Activated CD4-positive, alpha-beta T cell treated with anti-CD3 and anti-CD28 coated beads, Interleukin-2, amount 10 ng/mL, durations not matched to agents 24 days and 14 days (primary cell): Measurements from ENCODE around the gene ARHGEF12. TPM values are rescaled to one million over a fixed set of nuclear protein-coding genes. Genes with fewer than 3 reads are reported as not detected.

Experiments
- DNase-seq: peaks from one replicate; pipeline ENCODE4 v3.0.0; 2022
- H3K27ac Mint-ChIP-seq: one replicate; pipeline ENCODE4 v1.8.0; 2022; ENCODE audit warnings: mild to moderate bottlenecking, mixed read lengths
- H3K27me3 Mint-ChIP-seq: one replicate; pipeline ENCODE4 v1.8.0; 2022; ENCODE audit warnings: mixed read lengths
- H3K36me3 Mint-ChIP-seq: one replicate; pipeline ENCODE4 v1.8.0; 2022; ENCODE audit warnings: low read depth, mild to moderate bottlenecking, mixed read lengths
- H3K4me1 Mint-ChIP-seq: one replicate; pipeline ENCODE4 v1.8.0; 2021; ENCODE audit warnings: mixed read lengths
- H3K4me3 Mint-ChIP-seq: one replicate; pipeline ENCODE4 v1.8.0; 2022; ENCODE audit warnings: mild to moderate bottlenecking, moderate library complexity, mixed read lengths
- H3K9me3 Mint-ChIP-seq: one replicate; pipeline ENCODE4 v1.8.0; 2021; ENCODE audit warnings: mixed read lengths
- intact Hi-C: fragments of 100-400 bp; cut with micrococcal nuclease; formaldehyde crosslinking; loops from one replicate; pipeline ENCODE4 v1.15.1; 2023
- total RNA-seq: library from RNA; stranded (reverse); gene quantifications from 2 replicates; pipeline ENCODE4 v1.2.3, GENCODE V29; 2022

ARHGEF12 gene
- total RNA-seq, 1 donor from 2014 or later = 20.3 TPM

GRCh38 chr11:120329556-120329955 lies 6.7 kb upstream of the ARHGEF12 start:
- Mint-ChIP-seq H3K27me3 (peaks cover 57% of the 10 kb centered on the region), H3K4me1 (peaks cover 8% of the 10 kb centered on the region), H3K4me3 (no peak overlapping the region), H3K9me3 (peaks cover 6% of the 10 kb centered on the region), H3K27ac (no peak overlapping the region), H3K36me3 (no peaks in the 10 kb centered on the region)
- intact Hi-C loops = no loop called here
- no peak for DNase-seq

DNA sequence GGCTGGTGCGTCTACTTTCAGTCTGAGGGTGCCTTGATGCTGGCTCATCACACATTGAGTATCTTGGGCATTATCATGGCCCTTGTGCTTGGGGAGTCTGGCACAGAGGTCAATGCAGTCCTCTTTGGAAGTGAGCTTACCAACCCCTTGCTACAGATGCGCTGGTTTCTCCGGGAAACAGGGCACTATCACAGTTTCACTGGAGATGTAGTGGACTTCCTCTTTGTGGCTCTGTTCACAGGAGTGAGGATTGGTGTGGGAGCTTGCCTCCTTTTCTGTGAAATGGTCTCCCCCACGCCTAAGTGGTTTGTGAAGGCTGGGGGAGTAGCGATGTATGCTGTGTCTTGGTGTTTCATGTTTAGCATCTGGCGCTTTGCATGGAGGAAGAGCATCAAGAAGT lies 6.2 kb upstream of the ARHGEF12 start:
- H3K27me3 Mint-ChIP-seq = peaks cover 54% of the 10 kb centered on the region
- peaks cover 7% of the 10 kb centered on the region for H3K4me1 Mint-ChIP-seq
- H3K9me3 Mint-ChIP-seq = peaks cover 6% of the 10 kb centered on the region
- no peak overlapping the region for H3K4me3 Mint-ChIP-seq
- DNase-seq = no peak
- no peak overlapping the region for H3K27ac Mint-ChIP-seq
- H3K36me3 Mint-ChIP-seq = no peaks in the 10 kb centered on the region
- intact Hi-C loops = loop anchor here (10.0 kb wide), 2 partner anchors 475 to 865 kb away; no protein-coding TSS in a partner anchor

GRCh38 chr11:120331301-120331996 lies 4.8 kb upstream of the ARHGEF12 start:
- Mint-ChIP-seq H3K9me3 (peaks cover 6% of the 10 kb centered on the region), H3K36me3 (no peaks in the 10 kb centered on the region), H3K27ac (no peak overlapping the region), H3K4me1 (peaks cover 6% of the 10 kb centered on the region), H3K27me3 (peaks cover 47% of the 10 kb centered on the region), H3K4me3 (no peak overlapping the region)
- intact Hi-C loops = loop anchor here (10.0 kb wide), 2 partner anchors 473 to 863 kb away; no protein-coding TSS in a partner anchor
- no peak for DNase-seq

DNA sequence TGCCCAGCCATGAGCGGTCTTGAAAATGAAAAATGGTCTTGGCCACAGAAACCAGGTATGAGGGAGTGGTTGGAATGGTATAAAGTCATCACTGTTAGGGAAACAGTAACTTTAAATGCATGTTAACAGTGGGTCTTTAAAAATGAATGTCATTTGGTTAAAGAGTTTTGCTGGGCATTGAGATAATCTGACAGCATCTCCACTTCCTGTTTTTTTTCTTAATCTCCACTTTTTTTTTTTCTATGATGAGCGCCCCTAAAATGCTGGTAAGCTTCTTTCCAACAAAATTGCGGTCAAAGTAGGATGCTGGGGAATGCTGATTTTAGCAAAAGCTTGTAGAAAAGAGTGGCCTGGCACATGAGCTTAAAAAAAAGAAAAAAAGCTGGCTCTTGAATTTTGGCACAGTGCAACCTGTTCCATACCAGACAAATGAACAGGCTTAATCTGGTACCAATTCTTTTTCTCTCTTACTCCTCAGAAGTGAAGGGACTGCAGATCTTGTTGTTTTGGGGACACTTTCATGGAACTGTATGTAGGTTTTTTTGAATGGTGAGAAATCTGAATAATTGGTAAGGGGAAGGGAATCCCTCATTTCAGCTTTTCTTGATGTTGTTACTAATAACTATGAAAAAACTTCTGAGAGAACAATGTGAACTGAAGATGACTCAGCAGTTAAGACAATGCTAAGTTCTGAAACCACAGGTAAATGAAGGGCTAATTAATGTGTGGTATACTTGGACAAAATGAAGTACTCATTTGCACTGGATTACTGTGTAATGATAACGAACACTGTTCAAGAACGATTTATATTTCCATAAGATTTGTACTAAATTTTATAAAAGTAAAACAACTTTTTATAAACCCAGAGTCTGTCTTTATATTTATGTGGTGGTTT lies 3.1 kb upstream of the ARHGEF12 start:
- DNase-seq = no peak
- no peak overlapping the region for H3K27ac Mint-ChIP-seq
- H3K4me1 Mint-ChIP-seq = peaks cover 16% of the 10 kb centered on the region
- H3K4me3 Mint-ChIP-seq = no peak overlapping the region
- H3K27me3 Mint-ChIP-seq = peaks cover 46% of the 10 kb centered on the region
- peaks cover 6% of the 10 kb centered on the region for H3K36me3 Mint-ChIP-seq
- intact Hi-C loops = loop anchor here (10.0 kb wide), 2 partner anchors 472 to 862 kb away; no protein-coding TSS in a partner anchor
- H3K9me3 Mint-ChIP-seq = peaks cover 6% of the 10 kb centered on the region

DNA sequence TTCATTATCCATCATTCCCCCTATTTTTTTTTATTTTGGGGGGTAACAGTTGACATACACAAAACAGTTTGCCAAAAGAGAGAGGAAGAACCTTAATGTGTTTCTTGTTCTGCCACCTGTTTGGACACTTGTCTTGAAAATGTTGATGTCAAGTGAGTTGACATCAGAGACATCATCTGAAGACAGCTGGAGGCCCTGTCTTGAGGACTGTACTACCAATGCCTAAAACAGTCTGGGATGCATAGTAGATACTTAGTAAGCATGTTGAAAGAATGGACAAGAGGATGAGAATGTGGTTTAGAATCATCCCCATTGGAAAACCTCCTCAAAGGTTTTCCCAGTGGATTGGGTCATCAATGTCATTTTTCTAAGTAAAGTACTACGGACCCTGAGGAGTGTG lies 2.4 kb upstream of the ARHGEF12 start:
- no peaks in the 10 kb centered on the region for H3K9me3 Mint-ChIP-seq
- no peak overlapping the region for H3K27ac Mint-ChIP-seq

GRCh38 chr11:120334332-120334731 lies 1.9 kb upstream of the ARHGEF12 start:
- intact Hi-C loops = loop anchor here (10.0 kb wide), 2 partner anchors 470 to 860 kb away; no protein-coding TSS in a partner anchor
- Mint-ChIP-seq H3K27me3 (peaks cover 46% of the 10 kb centered on the region), H3K36me3 (peaks cover 6% of the 10 kb centered on the region), H3K4me3 (no peak overlapping the region), H3K4me1 (peaks cover 20% of the 10 kb centered on the region), H3K27ac (no peak overlapping the region), H3K9me3 (no peaks in the 10 kb centered on the region)
- no peak for DNase-seq

More for the DNA sequence above, 2.4 kb upstream of the ARHGEF12 start:
- Mint-ChIP-seq H3K4me3 (no peak overlapping the region), H3K27me3 (peaks cover 48% of the 10 kb centered on the region), H3K4me1 (peaks cover 18% of the 10 kb centered on the region), H3K36me3 (peaks cover 6% of the 10 kb centered on the region)
- intact Hi-C loops = loop anchor here (10.0 kb wide), 2 partner anchors 471 to 861 kb away; no protein-coding TSS in a partner anchor
- DNase-seq = no peak

DNA sequence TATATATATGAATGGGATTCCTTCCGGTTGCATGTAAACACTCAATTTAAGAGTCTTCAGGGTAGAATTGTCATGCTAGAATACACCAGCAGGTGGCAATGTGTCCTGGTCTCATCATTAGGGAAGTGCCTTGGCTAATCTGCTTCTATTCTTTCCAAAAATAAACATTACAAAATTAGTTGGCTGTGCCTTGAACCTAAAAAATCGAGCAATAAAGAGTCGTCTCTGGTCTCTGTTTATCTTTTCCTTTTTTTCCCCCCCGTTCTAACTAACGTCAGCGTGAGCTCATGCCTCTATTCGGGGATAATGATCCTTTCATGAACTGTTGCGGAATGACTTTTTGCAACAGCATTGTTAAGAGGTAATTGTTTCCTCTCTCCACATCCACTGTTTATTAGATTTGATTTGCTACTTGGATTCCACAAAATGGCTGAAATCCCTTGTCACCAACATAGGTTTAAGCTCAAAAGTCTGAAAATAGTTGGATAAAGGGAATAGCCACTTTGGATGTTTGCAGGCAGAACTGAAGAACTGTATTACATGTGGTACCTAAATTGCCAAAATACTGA lies 1.2 kb upstream of the ARHGEF12 start:
- Mint-ChIP-seq H3K9me3 (no peaks in the 10 kb centered on the region), H3K27me3 (peaks cover 49% of the 10 kb centered on the region), H3K4me1 (peaks cover 27% of the 10 kb centered on the region), H3K4me3 (peak overlapping the region; percentile 68), H3K36me3 (peaks cover 6% of the 10 kb centered on the region), H3K27ac (peak overlapping the region; percentile 70)
- peak; percentile 90 for DNase-seq
- intact Hi-C loops = loop anchor here (1.0 to 10.0 kb wide), 3 partner anchors 350 to 860 kb away; no protein-coding TSS in a partner anchor

DNA sequence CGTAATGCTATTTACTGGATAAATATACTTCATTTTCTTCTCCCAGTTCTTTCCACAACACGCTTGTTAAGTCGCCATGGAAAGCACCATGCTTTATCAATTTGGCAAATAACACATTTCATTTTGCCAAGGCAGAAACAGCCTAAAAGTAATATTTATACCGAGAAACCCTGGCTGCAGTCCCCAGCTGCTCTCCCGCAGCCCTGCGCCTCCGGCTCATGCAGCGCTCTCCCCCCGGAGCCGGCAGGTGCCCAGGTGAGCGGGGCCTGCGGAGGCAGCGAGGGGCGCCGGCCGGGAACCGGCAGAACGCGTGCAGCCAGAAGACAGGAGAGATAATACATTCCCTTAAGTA lies 681 bp upstream of the ARHGEF12 start:
- H3K27me3 Mint-ChIP-seq = peaks cover 50% of the 10 kb centered on the region
- no peak overlapping the region for H3K27ac Mint-ChIP-seq
- no peaks in the 10 kb centered on the region for H3K9me3 Mint-ChIP-seq

DNA sequence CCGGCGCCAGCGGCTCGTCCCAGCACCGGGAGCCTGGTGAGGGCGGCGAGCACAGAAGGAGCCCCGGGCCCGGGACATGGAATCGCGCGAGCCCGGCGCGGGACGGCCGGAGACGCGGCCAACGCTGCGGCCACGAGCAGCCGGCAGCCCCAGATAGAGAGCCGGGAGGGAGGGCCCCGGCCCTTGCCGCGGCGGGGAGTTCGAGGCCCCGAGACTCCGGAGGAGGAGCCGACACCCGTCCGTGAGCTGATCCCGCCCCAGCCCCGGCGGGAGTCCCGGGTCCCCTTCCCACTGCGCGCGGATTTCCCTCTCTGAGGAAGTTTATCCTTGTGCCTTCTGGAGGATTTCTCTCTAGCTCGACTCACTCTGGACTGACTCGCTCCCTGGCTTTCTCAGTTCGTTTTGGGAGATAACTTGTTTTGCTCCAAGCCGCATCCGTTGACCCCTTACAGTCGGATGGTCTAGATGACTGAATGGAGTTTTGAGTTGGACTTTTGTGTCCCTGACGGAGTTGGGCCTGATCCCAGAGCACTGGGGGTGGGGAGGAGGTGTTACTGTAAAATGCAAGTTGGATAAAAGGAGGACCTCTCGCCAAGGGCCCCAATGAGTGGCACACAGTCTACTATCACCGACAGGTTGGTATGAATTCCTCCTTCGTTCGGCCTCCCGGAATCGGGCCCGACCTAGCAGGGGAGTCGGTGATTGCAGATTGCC lies 585 bp downstream of the ARHGEF12 start:
- peak overlapping the region; percentile 87 for H3K27ac Mint-ChIP-seq
- H3K9me3 Mint-ChIP-seq = no peaks in the 10 kb centered on the region
- peaks cover 54% of the 10 kb centered on the region for H3K27me3 Mint-ChIP-seq
- H3K4me1 Mint-ChIP-seq = peaks cover 30% of the 10 kb centered on the region
- DNase-seq = peak; percentile 76
- peaks cover 6% of the 10 kb centered on the region for H3K36me3 Mint-ChIP-seq
- intact Hi-C loops = loop anchor here (2.0 to 10.0 kb wide), 3 partner anchors 96 to 858 kb away; no protein-coding TSS in a partner anchor
- H3K4me3 Mint-ChIP-seq = peak overlapping the region; percentile 96

More for the DNA sequence above, 681 bp upstream of the ARHGEF12 start:
- no peak for DNase-seq
- H3K36me3 Mint-ChIP-seq = peaks cover 6% of the 10 kb centered on the region
- H3K4me3 Mint-ChIP-seq = peak overlapping the region; percentile 68
- intact Hi-C loops = loop anchor here (1.0 to 10.0 kb wide), 3 partner anchors 350 to 859 kb away; no protein-coding TSS in a partner anchor
- H3K4me1 Mint-ChIP-seq = peaks cover 29% of the 10 kb centered on the region

DNA sequence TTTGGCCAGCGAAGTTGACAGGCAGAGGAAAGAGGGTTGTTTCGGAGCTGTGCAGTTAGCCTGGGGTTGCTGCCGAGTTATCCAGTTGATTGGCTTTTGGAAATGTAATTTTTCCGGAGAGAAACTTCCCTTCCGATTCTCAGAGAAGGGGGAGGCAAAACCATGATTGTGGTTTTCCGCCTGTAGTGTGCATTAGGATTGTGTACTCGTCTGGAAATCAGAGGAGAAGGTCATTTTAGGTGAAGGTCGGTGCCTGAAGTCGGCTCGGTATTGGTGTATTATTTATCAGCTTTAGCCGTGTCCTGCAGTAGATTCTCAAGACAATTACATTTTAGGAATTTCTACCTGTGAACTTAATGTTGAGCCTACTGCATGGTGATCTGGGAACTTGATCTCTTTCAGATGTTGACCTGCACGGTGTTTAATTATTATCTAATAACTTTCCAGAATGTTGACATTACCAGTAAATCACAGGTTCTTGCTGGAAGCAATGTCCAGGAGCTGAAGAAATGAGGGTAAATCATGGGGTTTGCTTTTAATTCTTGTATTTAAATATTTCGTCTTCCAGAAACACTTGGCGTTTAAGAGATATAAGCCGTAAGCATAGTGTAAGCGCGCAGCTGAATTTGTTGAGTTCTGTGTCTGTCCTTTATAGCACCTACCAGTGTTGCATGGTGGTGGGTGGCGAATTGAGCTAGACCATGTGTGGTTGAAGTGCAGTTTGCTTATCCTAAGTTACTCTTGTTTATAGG lies 1.3 kb downstream of the ARHGEF12 start:
- H3K36me3 Mint-ChIP-seq = peaks cover 9% of the 10 kb centered on the region
- H3K27ac Mint-ChIP-seq = peak overlapping the region; percentile 87
- H3K9me3 Mint-ChIP-seq = peaks cover 6% of the 10 kb centered on the region
- no peak for DNase-seq
- H3K4me1 Mint-ChIP-seq = peaks cover 30% of the 10 kb centered on the region
- intact Hi-C loops = loop anchor here (2.0 to 10.0 kb wide), 3 partner anchors 95 to 857 kb away; no protein-coding TSS in a partner anchor
- H3K27me3 Mint-ChIP-seq = peaks cover 60% of the 10 kb centered on the region
- H3K4me3 Mint-ChIP-seq = peak overlapping the region; percentile 96

DNA sequence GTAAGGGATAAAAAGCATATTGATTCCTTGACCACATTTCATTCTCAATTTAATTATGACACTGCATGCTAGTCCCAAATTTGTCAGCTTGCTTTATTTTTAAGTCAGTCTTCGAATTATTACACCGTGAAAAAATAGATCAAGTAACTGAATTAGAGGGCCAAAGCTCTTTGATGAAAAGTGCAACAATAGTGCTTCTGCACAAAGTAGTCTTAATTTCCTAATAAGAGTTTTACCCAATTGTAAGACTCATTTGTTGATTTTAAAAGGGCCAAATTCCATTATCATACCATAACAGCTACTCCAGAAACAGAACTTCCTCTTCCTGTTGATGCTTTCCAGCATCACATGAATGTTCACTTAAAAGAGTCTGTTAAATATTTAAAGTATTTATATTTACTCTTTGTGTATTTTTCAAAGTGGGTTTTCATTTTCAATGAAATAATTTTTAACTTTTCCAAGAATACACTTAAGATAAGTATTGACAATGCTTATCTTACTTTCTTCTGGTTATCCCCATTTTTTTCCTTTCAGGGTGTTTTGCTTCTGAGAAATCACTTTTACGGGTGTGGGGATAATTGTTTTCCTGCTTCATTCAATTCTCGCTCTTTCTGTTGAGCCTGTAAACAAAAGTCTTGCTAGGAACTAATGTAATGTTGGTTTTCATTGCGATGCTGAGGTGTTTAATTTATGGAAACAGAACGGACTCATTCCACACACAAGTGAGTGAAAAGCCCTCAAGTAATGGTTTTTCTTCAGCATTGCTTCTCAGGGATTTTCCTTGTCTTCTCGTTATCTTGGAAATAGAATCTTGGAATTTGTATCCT lies 2.1 kb downstream of the ARHGEF12 start:
- Mint-ChIP-seq H3K9me3 (peaks cover 6% of the 10 kb centered on the region), H3K4me1 (peaks cover 30% of the 10 kb centered on the region), H3K27ac (no peak overlapping the region), H3K27me3 (peaks cover 56% of the 10 kb centered on the region), H3K36me3 (peaks cover 9% of the 10 kb centered on the region), H3K4me3 (peak overlapping the region; percentile 96)
- no peak for DNase-seq
- intact Hi-C loops = loop anchor here (10.0 kb wide), 2 partner anchors 466 to 856 kb away; no protein-coding TSS in a partner anchor
